Neural cell (in vitro differentiated cells): ENCODE measurements around the gene TTC9. TPM values are rescaled to one million over a fixed set of nuclear protein-coding genes. Genes with fewer than 3 reads are reported as not detected.

Experiments
- H2AFZ ChIP-seq: fragments of 200-600, 300-800 bp; sonication (generic), shearing (Covaris generic); 2 replicates; pipeline ENCODE4 v1.6.0; 2014; ENCODE audit warnings: low read depth, mild to moderate bottlenecking, antibody characterized with exemption, low read length, moderate library complexity
- H3F3A ChIP-seq: fragments of 200-600 bp; shearing (Covaris generic); 2 replicates; pipeline ENCODE4 v1.6.1; 2016; ENCODE audit warnings: mild to moderate bottlenecking, moderate library complexity, mixed read lengths, antibody characterized with exemption, low read length; ENCODE audit not compliant: insufficient read depth, poor library complexity, severe bottlenecking
- H3K27ac ChIP-seq: fragments of 200-600, 300-800 bp; sonication (generic), shearing (Covaris generic); 2 replicates; pipeline ENCODE4 v1.5.1; 2014; ENCODE audit warnings: mild to moderate bottlenecking, low read length, moderate library complexity
- H3K27me3 ChIP-seq: fragments of 300-800, 200-600 bp; sonication (generic), shearing (Covaris generic); 2 replicates; pipeline ENCODE4 v1.6.0; 2014; ENCODE audit warnings: mild to moderate bottlenecking, low read depth, low read length, moderate library complexity; ENCODE audit not compliant: insufficient read depth
- H3K36me3 ChIP-seq: fragments of 300-800, 200-600 bp; sonication (generic), shearing (Covaris generic); 2 replicates; pipeline ENCODE4 v1.5.1; 2014; ENCODE audit warnings: mild to moderate bottlenecking, antibody characterized with exemption, low read length, moderate library complexity; ENCODE audit not compliant: insufficient read depth
- H3K4me2 ChIP-seq: fragments of 300-800, 200-600 bp; sonication (generic), shearing (Covaris generic); 2 replicates; pipeline ENCODE4 v1.6.0; 2014; ENCODE audit warnings: mild to moderate bottlenecking, low read length
- H3K4me3 ChIP-seq: fragments of 300-800, 200-600 bp; sonication (generic), shearing (Covaris generic); 2 replicates; pipeline ENCODE4 v1.5.1; 2014; ENCODE audit warnings: mild to moderate bottlenecking, low read length, moderate library complexity
- H3K79me2 ChIP-seq: fragments of 200-600 bp; shearing (Covaris generic); replicated peaks from 2 replicates; pipeline ENCODE4 v1.6.0; 2014; ENCODE audit warnings: mild to moderate bottlenecking, low read length, moderate library complexity; ENCODE audit not compliant: insufficient read depth
- H3K9ac ChIP-seq: fragments of 300-800, 200-600 bp; sonication (generic), shearing (Covaris generic); 2 replicates; pipeline ENCODE4 v1.6.1; 2016; ENCODE audit warnings: mild to moderate bottlenecking, low read length, mixed read lengths
- H3K9me2 ChIP-seq: fragments of 200-600 bp; shearing (Covaris generic); 2 replicates; pipeline ENCODE4 v1.6.1; 2016; ENCODE audit warnings: mild to moderate bottlenecking, low read length, mixed read lengths; ENCODE audit not compliant: insufficient read depth
- H3K9me3 ChIP-seq: fragments of 200-600, 300-800 bp; sonication (generic), shearing (Covaris generic); 2 replicates; pipeline ENCODE4 v1.6.1; 2016; ENCODE audit warnings: mild to moderate bottlenecking, mixed run types, low read length, moderate library complexity, mixed read lengths
- H4K20me1 ChIP-seq: fragments of 200-600 bp; shearing (Covaris generic); 2 replicates; pipeline ENCODE4 v1.6.1; 2016; ENCODE audit warnings: mild to moderate bottlenecking, mixed run types; ENCODE audit not compliant: insufficient read depth
- EP300 ChIP-seq: fragments of 450-650 bp; conservative IDR thresholded peaks from 2 replicates; pipeline ENCODE4 v1.6.1; 2014; ENCODE audit warnings: antibody characterized with exemption, mild to moderate bottlenecking, moderate library complexity; ENCODE audit not compliant: poor library complexity, severe bottlenecking
- EZH2 ChIP-seq: fragments of 200-600, 300-800 bp; shearing (Covaris generic), sonication (generic); IDR thresholded peaks from 2 replicates; pipeline ENCODE4 v1.6.1; 2014; ENCODE audit warnings: antibody characterized with exemption, low read length, borderline replicate concordance, mild to moderate bottlenecking; ENCODE audit not compliant: insufficient read depth, poor library complexity, severe bottlenecking
- MXI1 ChIP-seq: fragments of 450-650 bp; conservative IDR thresholded peaks from 2 replicates; pipeline ENCODE4 v1.6.1; 2014; ENCODE audit warnings: antibody characterized with exemption, mild to moderate bottlenecking; ENCODE audit not compliant: poor library complexity, severe bottlenecking
- POLR2AphosphoS5 ChIP-seq: IDR thresholded peaks from 2 replicates; pipeline ENCODE4 v1.6.1; 2012
- RAD21 ChIP-seq: fragments of 450-650 bp; conservative IDR thresholded peaks from 2 replicates; pipeline ENCODE4 v1.6.1; 2014; ENCODE audit warnings: antibody characterized with exemption, mild to moderate bottlenecking, moderate library complexity
- SMC3 ChIP-seq: fragments of 450-650 bp; conservative IDR thresholded peaks from 2 replicates; pipeline ENCODE4 v1.6.1; 2014; ENCODE audit warnings: antibody characterized with exemption, mild to moderate bottlenecking, moderate library complexity; ENCODE audit not compliant: poor library complexity
- TAF1 ChIP-seq: IDR thresholded peaks from 2 replicates; pipeline ENCODE4 v1.6.1; 2012; ENCODE audit warnings: low read depth
- polyA plus RNA-seq: library from polyadenylated mRNA; depleted of rRNA; stranded (reverse); fragments of >200 nt; gene quantifications from 2 replicates; pipeline ENCODE4 v1.2.3, GENCODE V29; 2014
- TF ChIP-seq, protein P1 (sequence below): IDR thresholded peaks from 2 replicates; pipeline ENCODE4 v1.6.1; 2012; ENCODE audit warnings: borderline replicate concordance
- TF ChIP-seq, protein P2 (sequence below): fragments of 450-650 bp; IDR thresholded peaks from 2 replicates; pipeline ENCODE4 v1.5.1; 2014; ENCODE audit warnings: antibody characterized with exemption, mild to moderate bottlenecking, moderate library complexity; ENCODE audit not compliant: poor library complexity, severe bottlenecking

Gene TTC9
- polyA plus RNA-seq, 1 donor from 2014 or later: 11.1 TPM

DNA sequence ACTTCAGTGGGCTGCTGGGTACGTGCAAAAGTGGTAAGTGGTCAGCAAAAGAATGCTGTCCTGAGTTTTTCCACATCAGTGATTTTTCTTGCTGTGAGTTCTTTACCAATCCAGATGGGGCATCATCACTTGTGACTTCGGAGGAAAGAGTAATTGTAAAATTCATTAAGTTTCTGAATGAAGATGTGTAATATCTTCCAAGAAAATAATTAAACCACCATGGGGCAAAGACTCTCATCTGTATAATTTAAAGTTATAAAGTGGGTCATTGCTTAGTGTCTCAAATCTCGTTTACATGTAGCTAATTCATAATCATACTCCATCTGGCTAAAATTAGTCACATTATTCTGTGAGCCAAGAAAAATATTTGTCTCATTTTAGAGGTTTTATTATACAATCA lies 30.5 kb upstream of the TTC9 start:
- no peak overlapping the region for H2AFZ ChIP-seq
- no peak overlapping the region for H3K4me3 ChIP-seq
- no peaks in the 10 kb centered on the region for H4K20me1 ChIP-seq
- H3K9me3 ChIP-seq: no peaks in the 10 kb centered on the region
- no peak overlapping the region for H3K4me2 ChIP-seq
- H3F3A ChIP-seq: no peaks in the 10 kb centered on the region
- no peaks in the 10 kb centered on the region for H3K36me3 ChIP-seq
- TF ChIP-seq, protein P1, sequence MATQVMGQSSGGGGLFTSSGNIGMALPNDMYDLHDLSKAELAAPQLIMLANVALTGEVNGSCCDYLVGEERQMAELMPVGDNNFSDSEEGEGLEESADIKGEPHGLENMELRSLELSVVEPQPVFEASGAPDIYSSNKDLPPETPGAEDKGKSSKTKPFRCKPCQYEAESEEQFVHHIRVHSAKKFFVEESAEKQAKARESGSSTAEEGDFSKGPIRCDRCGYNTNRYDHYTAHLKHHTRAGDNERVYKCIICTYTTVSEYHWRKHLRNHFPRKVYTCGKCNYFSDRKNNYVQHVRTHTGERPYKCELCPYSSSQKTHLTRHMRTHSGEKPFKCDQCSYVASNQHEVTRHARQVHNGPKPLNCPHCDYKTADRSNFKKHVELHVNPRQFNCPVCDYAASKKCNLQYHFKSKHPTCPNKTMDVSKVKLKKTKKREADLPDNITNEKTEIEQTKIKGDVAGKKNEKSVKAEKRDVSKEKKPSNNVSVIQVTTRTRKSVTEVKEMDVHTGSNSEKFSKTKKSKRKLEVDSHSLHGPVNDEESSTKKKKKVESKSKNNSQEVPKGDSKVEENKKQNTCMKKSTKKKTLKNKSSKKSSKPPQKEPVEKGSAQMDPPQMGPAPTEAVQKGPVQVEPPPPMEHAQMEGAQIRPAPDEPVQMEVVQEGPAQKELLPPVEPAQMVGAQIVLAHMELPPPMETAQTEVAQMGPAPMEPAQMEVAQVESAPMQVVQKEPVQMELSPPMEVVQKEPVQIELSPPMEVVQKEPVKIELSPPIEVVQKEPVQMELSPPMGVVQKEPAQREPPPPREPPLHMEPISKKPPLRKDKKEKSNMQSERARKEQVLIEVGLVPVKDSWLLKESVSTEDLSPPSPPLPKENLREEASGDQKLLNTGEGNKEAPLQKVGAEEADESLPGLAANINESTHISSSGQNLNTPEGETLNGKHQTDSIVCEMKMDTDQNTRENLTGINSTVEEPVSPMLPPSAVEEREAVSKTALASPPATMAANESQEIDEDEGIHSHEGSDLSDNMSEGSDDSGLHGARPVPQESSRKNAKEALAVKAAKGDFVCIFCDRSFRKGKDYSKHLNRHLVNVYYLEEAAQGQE: no peak
- H3K27ac ChIP-seq: no peak overlapping the region
- H3K79me2 ChIP-seq: no peaks in the 10 kb centered on the region
- H3K9ac ChIP-seq: no peak overlapping the region
- peaks cover 3% of the 10 kb centered on the region for H3K27me3 ChIP-seq
- no peaks in the 10 kb centered on the region for H3K9me2 ChIP-seq

DNA sequence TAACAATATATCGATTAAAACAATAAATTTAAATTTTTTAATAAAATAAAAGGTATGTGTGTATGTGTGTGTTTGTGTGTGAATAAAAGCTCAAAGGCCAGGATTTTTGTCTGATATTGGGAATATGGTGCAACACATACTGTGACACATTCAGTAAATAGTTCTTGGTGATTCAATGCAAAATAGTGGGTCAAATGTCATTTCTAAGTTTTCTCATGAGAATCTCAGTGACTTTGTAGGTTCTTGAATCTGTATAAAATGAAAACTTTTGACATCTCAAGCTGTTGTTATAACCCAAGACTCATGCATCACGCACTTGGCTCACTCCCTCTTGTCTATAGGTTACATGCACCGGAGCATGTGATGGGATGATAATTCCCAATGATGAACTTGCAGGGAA lies 25.1 kb upstream of the TTC9 start:
- Histone ChIP-seq H3K27ac (no peak overlapping the region), H3F3A (no peaks in the 10 kb centered on the region), H3K4me2 (no peak overlapping the region), H3K79me2 (no peaks in the 10 kb centered on the region), H4K20me1 (no peaks in the 10 kb centered on the region), H2AFZ (no peak overlapping the region), H3K9me3 (no peaks in the 10 kb centered on the region), H3K9ac (no peak overlapping the region), H3K27me3 (no peaks in the 10 kb centered on the region), H3K36me3 (no peaks in the 10 kb centered on the region), H3K4me3 (no peak overlapping the region), H3K9me2 (no peaks in the 10 kb centered on the region)
- TF ChIP-seq, protein P1: no peak
- TF ChIP-seq SMC3 (no peak), POLR2AphosphoS5 (no peak), RAD21 (no peak)

DNA sequence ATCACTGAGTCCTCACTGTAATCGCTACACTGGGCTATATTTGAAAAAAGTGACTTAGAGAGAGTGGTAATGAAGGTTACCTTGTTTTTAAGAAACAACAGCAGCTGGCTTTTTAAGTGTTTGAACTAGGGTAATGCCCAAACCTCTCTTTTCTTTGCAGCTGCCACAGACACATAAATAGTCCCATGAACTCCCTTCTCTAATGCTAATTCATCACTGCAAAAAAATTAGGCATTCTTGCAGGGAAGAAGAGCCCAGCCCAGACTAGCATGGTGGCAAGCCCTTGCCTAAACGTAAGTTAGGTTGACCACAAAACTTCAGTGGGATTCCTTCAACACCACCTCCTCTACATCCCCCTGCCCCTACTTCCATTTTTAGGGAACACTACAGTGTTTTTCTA lies 23.4 kb upstream of the TTC9 start:
- TF ChIP-seq, protein P1: no peak
- TF ChIP-seq EP300: no peak
- no peak for TF ChIP-seq SMC3
- TF ChIP-seq TAF1: no peak
- no peak for TF ChIP-seq POLR2AphosphoS5
- no peak for TF ChIP-seq MXI1
- no peak for TF ChIP-seq EZH2
- TF ChIP-seq RAD21: no peak
- TF ChIP-seq, protein P2, sequence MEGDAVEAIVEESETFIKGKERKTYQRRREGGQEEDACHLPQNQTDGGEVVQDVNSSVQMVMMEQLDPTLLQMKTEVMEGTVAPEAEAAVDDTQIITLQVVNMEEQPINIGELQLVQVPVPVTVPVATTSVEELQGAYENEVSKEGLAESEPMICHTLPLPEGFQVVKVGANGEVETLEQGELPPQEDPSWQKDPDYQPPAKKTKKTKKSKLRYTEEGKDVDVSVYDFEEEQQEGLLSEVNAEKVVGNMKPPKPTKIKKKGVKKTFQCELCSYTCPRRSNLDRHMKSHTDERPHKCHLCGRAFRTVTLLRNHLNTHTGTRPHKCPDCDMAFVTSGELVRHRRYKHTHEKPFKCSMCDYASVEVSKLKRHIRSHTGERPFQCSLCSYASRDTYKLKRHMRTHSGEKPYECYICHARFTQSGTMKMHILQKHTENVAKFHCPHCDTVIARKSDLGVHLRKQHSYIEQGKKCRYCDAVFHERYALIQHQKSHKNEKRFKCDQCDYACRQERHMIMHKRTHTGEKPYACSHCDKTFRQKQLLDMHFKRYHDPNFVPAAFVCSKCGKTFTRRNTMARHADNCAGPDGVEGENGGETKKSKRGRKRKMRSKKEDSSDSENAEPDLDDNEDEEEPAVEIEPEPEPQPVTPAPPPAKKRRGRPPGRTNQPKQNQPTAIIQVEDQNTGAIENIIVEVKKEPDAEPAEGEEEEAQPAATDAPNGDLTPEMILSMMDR: no peak
- Histone ChIP-seq H3K4me2 (no peak overlapping the region), H2AFZ (no peak overlapping the region), H3F3A (no peaks in the 10 kb centered on the region), H4K20me1 (no peaks in the 10 kb centered on the region), H3K27me3 (no peaks in the 10 kb centered on the region), H3K27ac (no peak overlapping the region), H3K9ac (no peak overlapping the region), H3K9me3 (no peaks in the 10 kb centered on the region), H3K79me2 (no peaks in the 10 kb centered on the region), H3K36me3 (no peaks in the 10 kb centered on the region), H3K4me3 (no peak overlapping the region), H3K9me2 (no peaks in the 10 kb centered on the region)
